WTC11 (cell line): Measurements from ENCODE around the gene ADAMTS10. TPM values are rescaled to one million over a fixed set of nuclear protein-coding genes. Genes with fewer than 3 reads are reported as not detected.

Experiments used
- ATAC-seq: fragments of 200-7000 bp; cut with Tn5 transposase; 2 replicates; pipeline ENCODE4 v1.10.0; 2021; ENCODE audit warnings: mild to moderate bottlenecking, moderate library complexity
- CTCF ChIA-PET: fragments of 300-600 bp; sonication (Branson Sonifier 250); formaldehyde crosslinking; loops from one replicate; lab custom pipeline; 2021; ENCODE audit warnings: antibody characterized with exemption; lab: Charles Lee
- POLR2A ChIA-PET: fragments of 350-600 bp; sonication (Branson Sonifier 250); formaldehyde crosslinking; loops from one replicate; lab custom pipeline; 2021; ENCODE audit warnings: antibody characterized with exemption; lab: Charles Lee
- DNase-seq: peaks from one replicate; pipeline ENCODE4 v3.0.0; 2021; ENCODE audit warnings: low spot score
- H3K27ac Mint-ChIP-seq: 2 replicates; pipeline ENCODE4 v1.8.0; 2021; ENCODE audit warnings: mixed read lengths
- H3K27me3 Mint-ChIP-seq: 2 replicates; pipeline ENCODE4 v1.8.0; 2021; ENCODE audit warnings: low read depth, mild to moderate bottlenecking, moderate library complexity, mixed read lengths
- H3K36me3 Mint-ChIP-seq: 2 replicates; pipeline ENCODE4 v1.8.0; 2021; ENCODE audit warnings: mixed read lengths
- H3K4me1 Mint-ChIP-seq: 2 replicates; pipeline ENCODE4 v1.8.0; 2022; ENCODE audit warnings: mixed read lengths
- H3K4me3 Mint-ChIP-seq: 2 replicates; pipeline ENCODE4 v1.8.0; 2021; ENCODE audit warnings: mild to moderate bottlenecking, moderate library complexity, mixed read lengths
- H3K9me3 Mint-ChIP-seq: 2 replicates; pipeline ENCODE4 v1.8.0; 2021; ENCODE audit warnings: mixed read lengths
- CREB1 ChIP-seq: sonication (generic); formaldehyde crosslinking; IDR thresholded peaks from 2 replicates; pipeline ENCODE4 v1.8.0; 2023; ENCODE audit warnings: mild to moderate bottlenecking, missing genetic modification reagents
- E2F5 ChIP-seq: sonication (generic); formaldehyde crosslinking; IDR thresholded peaks from 2 replicates; pipeline ENCODE4 v1.8.1; 2022; ENCODE audit warnings: mild to moderate bottlenecking, moderate library complexity, missing genetic modification reagents
- FOXP1 ChIP-seq: sonication (generic); formaldehyde crosslinking; IDR thresholded peaks from 2 replicates; pipeline ENCODE4 v1.8.0; 2022; ENCODE audit warnings: missing genetic modification reagents, mild to moderate bottlenecking, moderate library complexity, borderline replicate concordance
- GABPB1 ChIP-seq: sonication (generic); formaldehyde crosslinking; IDR thresholded peaks from 2 replicates; pipeline ENCODE4 v1.8.1; 2023; ENCODE audit warnings: mild to moderate bottlenecking, missing genetic modification reagents
- GRHL2 ChIP-seq: fragments of 250-450 bp; sonication (Bioruptor Pico); IDR thresholded peaks from 2 replicates; pipeline ENCODE4 v1.8.0; 2022; ENCODE audit warnings: mild to moderate bottlenecking, moderate library complexity; ENCODE audit not compliant: insufficient replicate concordance, severe bottlenecking
- HMGA2 ChIP-seq: fragments of 250-450 bp; sonication (Bioruptor Pico); IDR thresholded peaks from 2 replicates; pipeline ENCODE4 v1.4.0; 2021; ENCODE audit warnings: mild to moderate bottlenecking, moderate library complexity
- HMGXB4 ChIP-seq: sonication (generic); formaldehyde crosslinking; IDR thresholded peaks from 2 replicates; pipeline ENCODE4 v1.8.1; 2023; ENCODE audit warnings: mild to moderate bottlenecking, moderate library complexity, missing genetic modification reagents
- MLX ChIP-seq: sonication (generic); formaldehyde crosslinking; IDR thresholded peaks from 2 replicates; pipeline ENCODE4 v1.8.1; 2023; ENCODE audit warnings: mild to moderate bottlenecking, missing genetic modification reagents, moderate library complexity
- NR1H2 ChIP-seq: sonication (generic); formaldehyde crosslinking; IDR thresholded peaks from 2 replicates; pipeline ENCODE4 v1.9.0; 2021; ENCODE audit warnings: mild to moderate bottlenecking, moderate library complexity, missing genetic modification reagents
- OVOL2 ChIP-seq: fragments of 250-450 bp; sonication (Bioruptor Pico); IDR thresholded peaks from 2 replicates; pipeline ENCODE4 v1.9.0; 2021; ENCODE audit warnings: mild to moderate bottlenecking, borderline replicate concordance
- SMAD3 ChIP-seq: sonication (generic); formaldehyde crosslinking; IDR thresholded peaks from 2 replicates; pipeline ENCODE4 v1.8.0; 2022; ENCODE audit warnings: missing genetic modification reagents, mild to moderate bottlenecking, borderline replicate concordance
- SOX15 ChIP-seq: fragments of 250-450 bp; sonication (Bioruptor Pico); IDR thresholded peaks from 2 replicates; pipeline ENCODE4 v1.9.0; 2021; ENCODE audit warnings: mild to moderate bottlenecking
- TEAD1 ChIP-seq: sonication (generic); formaldehyde crosslinking; IDR thresholded peaks from 2 replicates; pipeline ENCODE4 v1.8.0; 2022; ENCODE audit warnings: mild to moderate bottlenecking, missing genetic modification reagents
- USF1 ChIP-seq: sonication (generic); formaldehyde crosslinking; IDR thresholded peaks from 2 replicates; pipeline ENCODE4 v1.8.0; 2022; ENCODE audit warnings: mild to moderate bottlenecking, missing genetic modification reagents
- ZBTB43 ChIP-seq: sonication (generic); formaldehyde crosslinking; IDR thresholded peaks from 2 replicates; pipeline ENCODE4 v1.8.1; 2023; ENCODE audit warnings: mild to moderate bottlenecking, missing genetic modification reagents
- ZNF121 ChIP-seq: sonication (generic); formaldehyde crosslinking; IDR thresholded peaks from 2 replicates; pipeline ENCODE4 v1.8.0; 2023; ENCODE audit warnings: missing genetic modification reagents
- ZNF219 ChIP-seq: sonication (generic); formaldehyde crosslinking; IDR thresholded peaks from 2 replicates; pipeline ENCODE4 v1.8.0; 2023; ENCODE audit warnings: missing genetic modification reagents, mild to moderate bottlenecking, borderline replicate concordance
- ZNF416 ChIP-seq: fragments of 250-450 bp; sonication (Bioruptor Pico); IDR thresholded peaks from 2 replicates; pipeline ENCODE4 v1.9.0; 2021; ENCODE audit warnings: mild to moderate bottlenecking, inconsistent platforms
- ZNF423 ChIP-seq: fragments of 250-450 bp; sonication (Bioruptor Pico); IDR thresholded peaks from 2 replicates; pipeline ENCODE4 v2.1.2; 2022; ENCODE audit warnings: mild to moderate bottlenecking, moderate library complexity
- ZNF425 ChIP-seq: fragments of 250-450 bp; sonication (Bioruptor Pico); conservative IDR thresholded peaks from 2 replicates; pipeline ENCODE4 v1.9.0; 2021; ENCODE audit warnings: mild to moderate bottlenecking
- total RNA-seq: library from RNA; stranded (reverse); gene quantifications from 3 replicates; pipeline ENCODE4 v1.2.3, GENCODE V29; 2021

The ADAMTS10 gene
- total RNA-seq, 1 experiment from 2014 or later: 16.0 TPM

GRCh38 chr19:8635422-8635821 lies 24.9 kb upstream of the ADAMTS10 start:
- peaks cover 20% of the 10 kb centered on the region for H3K4me1 Mint-ChIP-seq
- TF ChIP-seq ZNF416 (CRISPR knock-in tag) (no peak), FOXP1 (no peak), ZNF219 (CRISPR knock-in tag) (no peak), TEAD1 (CRISPR knock-in tag) (no peak), NR1H2 (CRISPR knock-in tag) (no peak), USF1 (CRISPR knock-in tag) (no peak), CREB1 (CRISPR knock-in tag) (no peak), SOX15 (CRISPR knock-in tag) (no peak), ZNF121 (CRISPR knock-in tag) (no peak), MLX (CRISPR knock-in tag) (no peak), OVOL2 (CRISPR knock-in tag) (no peak), SMAD3 (CRISPR knock-in tag) (no peak), E2F5 (CRISPR knock-in tag) (no peak), HMGXB4 (CRISPR knock-in tag) (no peak)
- no peaks in the 10 kb centered on the region for H3K36me3 Mint-ChIP-seq
- H3K27ac Mint-ChIP-seq: no peak overlapping the region
- H3K9me3 Mint-ChIP-seq: no peaks in the 10 kb centered on the region
- DNase-seq: no peak
- ChIA-PET CTCF (no interaction called here), POLR2A (no interaction called here)
- ATAC-seq: no peak
- peaks cover 10% of the 10 kb centered on the region; the same call in 1 of the 2 replicates for H3K27me3 Mint-ChIP-seq
- H3K4me3 Mint-ChIP-seq: no peak overlapping the region

GRCh38 chr19:8631425-8631819 lies 20.9 kb upstream of the ADAMTS10 start:
- peak; percentile 39; the same call in 1 of the 2 replicates for TF ChIP-seq GABPB1 (CRISPR knock-in tag)
- TF ChIP-seq ZNF425: no peak
- H3K4me1 Mint-ChIP-seq: peaks cover 19% of the 10 kb centered on the region
- DNase-seq (no peak), ATAC-seq (peak; percentile 30; the same call in 1 of the 2 replicates)
- H3K27ac Mint-ChIP-seq: no peak overlapping the region
- H3K36me3 Mint-ChIP-seq: no peaks in the 10 kb centered on the region
- CTCF ChIA-PET: interaction anchor here (0.6 to 2.2 kb wide), 7 partner anchors 10 to 1489 kb away, joined by 3 to 11 read pairs (median 4); partner anchors contain the start of gene EIF3G
- H3K9me3 Mint-ChIP-seq: no peaks in the 10 kb centered on the region
- POLR2A ChIA-PET: no interaction called here
- no peaks in the 10 kb centered on the region for H3K27me3 Mint-ChIP-seq
- no peak overlapping the region for H3K4me3 Mint-ChIP-seq

- ATAC-seq (no peak), DNase-seq (no peak)
- Mint-ChIP-seq H3K36me3 (no peaks in the 10 kb centered on the region), H3K27me3 (no peaks in the 10 kb centered on the region), H3K9me3 (no peaks in the 10 kb centered on the region), H3K4me3 (no peak overlapping the region), H3K27ac (no peak overlapping the region), H3K4me1 (peaks cover 19% of the 10 kb centered on the region)
- peak; percentile 87 for TF ChIP-seq ZNF423 (CRISPR knock-in tag)
- TF ChIP-seq E2F5 (CRISPR knock-in tag): no peak
- no peak for TF ChIP-seq HMGA2
- TF ChIP-seq SMAD3 (CRISPR knock-in tag): no peak
- no peak for TF ChIP-seq GRHL2 (CRISPR knock-in tag)
- TF ChIP-seq HMGXB4 (CRISPR knock-in tag): no peak
- no peak for TF ChIP-seq ZBTB43
- ChIA-PET CTCF (interaction anchor here (0.6 to 2.2 kb wide), 8 partner anchors 11 to 1489 kb away, joined by 3 to 11 read pairs (median 4); partner anchors contain the start of gene EIF3G), POLR2A (no interaction called here)
These were observed 20.4 kb upstream of the ADAMTS10 start for GRCh38 chr19:8630796-8631424.
